Endothelial cell of umbilical vein (primary cell): ENCODE data around the gene VTI1A. TPM values are rescaled to one million over a fixed set of nuclear protein-coding genes. Genes with fewer than 3 reads are reported as not detected.

Source experiments
- BruUV-seq: library from RNA; stranded (reverse); fragments of 400-500 nt; replicated peaks from 2 replicates; lab custom pipeline; 2021; lab: Mats Ljungman, UMichigan
- CTCF ChIA-PET: fragments of 300-600, 350-600 bp; sonication (Branson Sonifier 250); formaldehyde crosslinking; loops from one replicate; lab custom pipeline; 2021; ENCODE audit warnings: antibody characterized with exemption, inconsistent platforms; lab: Charles Lee
- POLR2A ChIA-PET: fragments of 300-600, 350-600 bp; sonication (Branson Sonifier 250); formaldehyde crosslinking; loops from one replicate; lab custom pipeline; 2021; ENCODE audit warnings: antibody characterized with exemption, inconsistent platforms; lab: Charles Lee
- DNase-seq: peaks from one replicate; pipeline ENCODE4 v3.0.0-alpha.2; 2011; ENCODE audit warnings: low read depth, low spot score
- FAIRE-seq: peaks from 2 replicates; lab custom pipeline; 2011; peaks lifted over from hg19 to GRCh38; lab: Jason Lieb, UNC
- H2AFZ ChIP-seq: 2 replicates; pipeline ENCODE4 v1.6.0; 2012; ENCODE audit warnings: low read depth, low read length, control low read depth, inconsistent platforms
- H3K27ac ChIP-seq: 2 replicates; pipeline ENCODE4 v1.5.1; 2011; ENCODE audit warnings: low read depth, mild to moderate bottlenecking, control low read depth, low read length, moderate library complexity; ENCODE audit not compliant: insufficient read depth
- H3K27me3 ChIP-seq, 2 experiments: 2 replicates each; pipeline versions ENCODE4 v1.6.0 to v1.6.1; 2011; ENCODE audit warnings: low read length in 2 of 2, mixed read lengths in 1 of 2; ENCODE audit not compliant: control insufficient read depth in 2 of 2, insufficient read depth in 2 of 2
- H3K36me3 ChIP-seq, 2 experiments: 2 replicates in 1 of 2; 3 replicates in 1 of 2; pipeline ENCODE4 v1.5.1; 2011; ENCODE audit warnings: low read length in 2 of 2, mild to moderate bottlenecking in 1 of 2, moderate library complexity in 1 of 2; ENCODE audit not compliant: control insufficient read depth in 2 of 2, insufficient read depth in 2 of 2; ENCODE audit errors: extremely low read depth in 1 of 2
- H3K4me1 ChIP-seq: 3 replicates; pipeline ENCODE4 v1.5.1; 2011; ENCODE audit warnings: mild to moderate bottlenecking, low read length; ENCODE audit not compliant: control insufficient read depth, insufficient read depth; ENCODE audit errors: extremely low read depth
- H3K4me2 ChIP-seq: 2 replicates; pipeline ENCODE4 v1.6.1; 2011; ENCODE audit warnings: low read length, control low read depth, mixed read lengths; ENCODE audit not compliant: insufficient read depth
- H3K4me3 ChIP-seq, 3 experiments: fragments of 200-600 bp in 1 of 3; sonication (generic), shearing (Covaris generic) in 1 of 3; replicated peaks in 1 of 3; 2 replicates each; pipeline ENCODE4 v1.5.1; 2011 to 2016; ENCODE audit warnings: control low read depth in 3 of 3, low read length in 3 of 3, mild to moderate bottlenecking in 2 of 3, inconsistent platforms in 1 of 3, low read depth in 1 of 3, moderate library complexity in 1 of 3; ENCODE audit not compliant: insufficient read depth in 1 of 3
- H3K79me2 ChIP-seq: 2 replicates; pipeline ENCODE4 v1.6.0; 2012; ENCODE audit warnings: low read length, inconsistent platforms; ENCODE audit not compliant: control insufficient read depth, insufficient read depth
- H3K9ac ChIP-seq: replicated peaks from 2 replicates; pipeline ENCODE3; 2011; ENCODE audit warnings: low read length, control low read depth; ENCODE audit not compliant: insufficient read depth; ENCODE audit errors: extremely low read depth
- H3K9me1 ChIP-seq: replicated peaks from 3 replicates; pipeline ENCODE4 v1.6.0; 2011; ENCODE audit warnings: mild to moderate bottlenecking, low read length; ENCODE audit not compliant: control insufficient read depth, insufficient read depth; ENCODE audit errors: extremely low read depth
- H3K9me3 ChIP-seq: replicated peaks from 2 replicates; pipeline ENCODE4 v1.5.1; 2012; ENCODE audit warnings: low read length, inconsistent platforms; ENCODE audit not compliant: control insufficient read depth, insufficient read depth
- H4K20me1 ChIP-seq: replicated peaks from 2 replicates; pipeline ENCODE3; 2011; ENCODE audit warnings: mild to moderate bottlenecking, low read length; ENCODE audit not compliant: control insufficient read depth, insufficient read depth; ENCODE audit errors: extremely low read depth
- EZH2 ChIP-seq: IDR thresholded peaks from 2 replicates; pipeline ENCODE4 v1.6.1; 2012; ENCODE audit warnings: borderline replicate concordance, low read depth, mild to moderate bottlenecking, moderate library complexity, low read length, inconsistent platforms; ENCODE audit not compliant: severe bottlenecking
- FOS ChIP-seq: IDR thresholded peaks from 2 replicates; pipeline ENCODE4 v1.6.1; 2011; ENCODE audit warnings: mild to moderate bottlenecking, low read length, moderate library complexity, borderline replicate concordance; ENCODE audit not compliant: insufficient read depth
- GATA2 ChIP-seq: IDR thresholded peaks from 2 replicates; pipeline ENCODE4 v1.7.0; 2011; ENCODE audit warnings: low read depth, mild to moderate bottlenecking, moderate library complexity, mixed read lengths, low read length; ENCODE audit not compliant: insufficient read length, insufficient read depth
- JUN ChIP-seq: IDR thresholded peaks from 2 replicates; pipeline ENCODE4 v1.6.1; 2011; ENCODE audit warnings: borderline replicate concordance, low read depth; ENCODE audit not compliant: insufficient read length, insufficient read depth
- MYC ChIP-seq: IDR thresholded peaks from one replicate; pipeline ENCODE4 v1.6.1; 2011; ENCODE audit warnings: mild to moderate bottlenecking, low read depth, low read length
- POLR2A ChIP-seq: IDR thresholded peaks from 2 replicates; pipeline ENCODE4 v1.6.1; 2012; ENCODE audit warnings: low read depth, mild to moderate bottlenecking, control low read depth, low read length
- POLR2AphosphoS5 ChIP-seq: IDR thresholded peaks from 2 replicates; pipeline ENCODE4 v1.6.1; 2012; ENCODE audit warnings: low read depth, mild to moderate bottlenecking, control low read depth, low read length, moderate library complexity; ENCODE audit not compliant: insufficient read depth
- dilution Hi-C: fragments of 300-500 bp; cut with MboI; formaldehyde crosslinking; loops from one replicate; pipeline ENCODE4 v1.15.0; 2019; ENCODE audit warnings: low sequenced_read_pairs; ENCODE audit not compliant: extremely low pct_ligation_motif_present
- intact Hi-C: fragments of 100-400 bp; cut with micrococcal nuclease; formaldehyde crosslinking; loops from one replicate; pipeline ENCODE4 v1.10.0; 2022
- polyA plus RNA-seq, 4 experiments: library from polyadenylated mRNA; depleted of rRNA in 3 of 4; stranded (reverse) in 3 of 4; unstranded in 1 of 4; fragments of >200 nt; gene quantifications; 2 replicates each; pipeline versions ENCODE4 v1.2.1 to v1.2.3, GENCODE V29; 2011 to 2012; ENCODE audit warnings: missing spikeins in 1 of 4
- total RNA-seq: library from RNA; stranded (reverse); gene quantifications from 2 replicates; pipeline ENCODE4 v1.2.3, GENCODE V29; 2021
- TF ChIP-seq, protein P1 (sequence below), 2 donors: IDR thresholded peaks; 1 replicate in 1 of 2; 2 replicates in 1 of 2; pipeline ENCODE4 v1.5.1; 2011; ENCODE audit warnings: low read length in 2 of 2, mild to moderate bottlenecking in 2 of 2, moderate library complexity in 2 of 2, control low read depth in 1 of 2, inconsistent platforms in 1 of 2, low read depth in 1 of 2; ENCODE audit not compliant: insufficient read depth in 1 of 2; ENCODE audit errors: extremely low read depth in 1 of 2
- TF ChIP-seq, protein P2 (sequence below): IDR thresholded peaks from 2 replicates; pipeline ENCODE4 v1.6.1; 2011; ENCODE audit not compliant: insufficient read depth, insufficient read length

Gene VTI1A
- total and polyA plus RNA-seq, 2 donors (not counting 3 experiments of a cell fraction or from before 2014, with no cell fraction given): 10.8 to 35.6 TPM

GRCh38 chr10:112535531-112535951 is 88.5 kb downstream of the VTI1A start:
- FAIRE-seq: no peak

More at GRCh38 chr10:112535531-112535951, 88.5 kb downstream of the VTI1A start:
- H4K20me1 ChIP-seq: no peaks in the 10 kb centered on the region
- H3K36me3 ChIP-seq: peaks cover 0 to 4% of the 10 kb centered on the region in 2 experiments
- no peaks in the 10 kb centered on the region for H3K9me1 ChIP-seq
- no peak overlapping the region for H3K27ac ChIP-seq
- ChIA-PET CTCF (interaction anchor here (0.5 to 1.9 kb wide), 5 partner anchors 9 to 591 kb away, joined by 3 to 6 read pairs (median 3); no protein-coding TSS in a partner anchor), POLR2A (no interaction called here)
- no peak overlapping the region for H2AFZ ChIP-seq
- no peak overlapping the region for H3K4me2 ChIP-seq
- H3K9ac ChIP-seq: no peak overlapping the region
- no peaks in the 10 kb centered on the region for H3K79me2 ChIP-seq
- no TSS peak for BruUV-seq
- H3K27me3 ChIP-seq: no peaks in the 10 kb centered on the region
- TF ChIP-seq JUN (no peak), POLR2A (no peak), EZH2 (no peak), POLR2AphosphoS5 (no peak), MYC (no peak), FOS (no peak), GATA2 (no peak)
- TF ChIP-seq, protein P1, sequence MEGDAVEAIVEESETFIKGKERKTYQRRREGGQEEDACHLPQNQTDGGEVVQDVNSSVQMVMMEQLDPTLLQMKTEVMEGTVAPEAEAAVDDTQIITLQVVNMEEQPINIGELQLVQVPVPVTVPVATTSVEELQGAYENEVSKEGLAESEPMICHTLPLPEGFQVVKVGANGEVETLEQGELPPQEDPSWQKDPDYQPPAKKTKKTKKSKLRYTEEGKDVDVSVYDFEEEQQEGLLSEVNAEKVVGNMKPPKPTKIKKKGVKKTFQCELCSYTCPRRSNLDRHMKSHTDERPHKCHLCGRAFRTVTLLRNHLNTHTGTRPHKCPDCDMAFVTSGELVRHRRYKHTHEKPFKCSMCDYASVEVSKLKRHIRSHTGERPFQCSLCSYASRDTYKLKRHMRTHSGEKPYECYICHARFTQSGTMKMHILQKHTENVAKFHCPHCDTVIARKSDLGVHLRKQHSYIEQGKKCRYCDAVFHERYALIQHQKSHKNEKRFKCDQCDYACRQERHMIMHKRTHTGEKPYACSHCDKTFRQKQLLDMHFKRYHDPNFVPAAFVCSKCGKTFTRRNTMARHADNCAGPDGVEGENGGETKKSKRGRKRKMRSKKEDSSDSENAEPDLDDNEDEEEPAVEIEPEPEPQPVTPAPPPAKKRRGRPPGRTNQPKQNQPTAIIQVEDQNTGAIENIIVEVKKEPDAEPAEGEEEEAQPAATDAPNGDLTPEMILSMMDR (IDR thresholded peaks at IDR 0.05; ENCODE audit: extremely low read depth in 1 of 2, insufficient read depth in 1 of 2, low read depth in 1 of 2, low read length in 2 of 2): no peak
- TF ChIP-seq, protein P2, sequence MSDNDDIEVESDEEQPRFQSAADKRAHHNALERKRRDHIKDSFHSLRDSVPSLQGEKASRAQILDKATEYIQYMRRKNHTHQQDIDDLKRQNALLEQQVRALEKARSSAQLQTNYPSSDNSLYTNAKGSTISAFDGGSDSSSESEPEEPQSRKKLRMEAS: no peak
- dilution Hi-C loops: no loop called here
- no peaks in the 10 kb centered on the region for H3K4me1 ChIP-seq
- intact Hi-C loops: no loop called here
- no peak overlapping the region for H3K4me3 ChIP-seq
- H3K9me3 ChIP-seq: no peaks in the 10 kb centered on the region
- DNase-seq: no peak
